Left ventricle myocardium inferior (tissue), 1 donor: ENCODE results near the gene MMEL1. TPM values are rescaled to one million over a fixed set of nuclear protein-coding genes. Genes with fewer than 3 reads are reported as not detected.
"Not testable (repeated sequence)": the region's sequence is repeated elsewhere in the genome, so short reads cannot be mapped to it uniquely, and the experiment has no call there.

Experiments used
- DNase-seq: peaks from one replicate; pipeline ENCODE4 v3.0.0-alpha.2; 2020
- H3K27ac ChIP-seq: fragments of 200-600 bp; replicated peaks from 2 replicates; pipeline ENCODE4 v1.8.0; 2021
- H3K27me3 ChIP-seq: fragments of 200-600 bp; 2 replicates; pipeline ENCODE4 v1.8.0; 2021; ENCODE audit warnings: low read depth
- H3K36me3 ChIP-seq: fragments of 200-600 bp; 2 replicates; pipeline ENCODE4 v1.8.0; 2021
- H3K4me1 ChIP-seq: fragments of 200-600 bp; 2 replicates; pipeline ENCODE4 v1.8.0; 2021
- H3K4me3 ChIP-seq: fragments of 200-600 bp; 2 replicates; pipeline ENCODE4 v1.8.0; 2021; ENCODE audit warnings: mild to moderate bottlenecking, moderate library complexity
- H3K9me3 ChIP-seq: fragments of 200-600 bp; replicated peaks from 2 replicates; pipeline ENCODE4 v1.8.0; 2021
- intact Hi-C: fragments of 100-400 bp; cut with micrococcal nuclease; formaldehyde crosslinking; loops from one replicate; pipeline ENCODE4 v1.11.0; 2022
- total RNA-seq: library from RNA; stranded (reverse); fragmentation: NEBNext Ultra II Directional; extraction: Animal tissue kit (Norgen Biotek cat#: 25700); gene quantifications from one replicate; pipeline ENCODE4 v1.2.1, GENCODE V29; 2021
- TF ChIP-seq, protein P1 (sequence below): fragments of 200-600 bp; IDR thresholded peaks from 2 replicates; pipeline ENCODE4 v1.8.0; 2021; ENCODE audit warnings: antibody characterized with exemption, mild to moderate bottlenecking, borderline replicate concordance
- donor health status: DM: no; HTN: yes; CAD: no; lungs with severe emphysema.

Gene MMEL1
- total RNA-seq, 1 donor from 2014 or later = 0.82 TPM

DNA sequence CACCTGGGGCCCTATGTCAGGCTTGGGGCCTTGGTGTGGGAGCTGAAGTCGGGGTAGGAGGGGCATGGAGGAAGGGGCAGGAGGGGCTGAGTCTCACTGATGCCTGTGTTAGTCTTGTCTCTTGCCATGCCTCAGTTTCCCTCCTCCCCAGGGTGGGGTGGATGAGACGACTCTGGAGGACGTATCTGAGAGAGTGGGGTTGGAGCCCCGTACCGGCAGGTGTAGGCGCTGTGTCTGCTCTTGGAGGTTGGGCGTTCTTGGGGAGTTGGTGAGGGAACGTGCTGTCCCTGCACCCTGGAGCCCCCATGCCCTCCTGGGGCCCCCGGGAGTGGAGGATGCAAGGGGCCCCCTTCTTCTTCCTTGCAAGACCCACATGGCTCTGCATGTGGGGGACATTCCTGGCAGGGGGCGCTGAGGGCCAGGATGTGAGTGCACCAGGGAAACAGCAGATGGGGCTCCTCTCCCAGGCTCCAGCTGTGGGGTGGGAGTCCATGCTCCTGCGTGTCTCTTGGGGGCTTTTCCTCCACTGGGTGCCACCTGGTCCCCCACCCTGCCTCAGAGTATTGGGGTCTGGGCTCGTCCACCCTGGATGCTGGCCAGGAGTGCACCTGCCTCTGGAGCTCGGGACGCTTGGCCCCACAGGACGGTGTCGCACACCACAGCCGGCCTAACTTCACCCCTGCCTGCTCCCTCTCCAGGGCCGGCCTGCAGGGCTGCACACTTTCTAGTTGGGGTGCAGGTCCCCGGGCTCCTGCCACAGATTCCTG, 78.0 kb downstream of the MMEL1 start:
- peak overlapping the region; percentile 92 for H3K27ac ChIP-seq
- peaks cover 66% of the 10 kb centered on the region for H3K4me1 ChIP-seq
- peaks cover 18% of the 10 kb centered on the region for H3K36me3 ChIP-seq
- H3K9me3 ChIP-seq = no peaks in the 10 kb centered on the region
- intact Hi-C loops = no loop called here
- TF ChIP-seq, protein P1, sequence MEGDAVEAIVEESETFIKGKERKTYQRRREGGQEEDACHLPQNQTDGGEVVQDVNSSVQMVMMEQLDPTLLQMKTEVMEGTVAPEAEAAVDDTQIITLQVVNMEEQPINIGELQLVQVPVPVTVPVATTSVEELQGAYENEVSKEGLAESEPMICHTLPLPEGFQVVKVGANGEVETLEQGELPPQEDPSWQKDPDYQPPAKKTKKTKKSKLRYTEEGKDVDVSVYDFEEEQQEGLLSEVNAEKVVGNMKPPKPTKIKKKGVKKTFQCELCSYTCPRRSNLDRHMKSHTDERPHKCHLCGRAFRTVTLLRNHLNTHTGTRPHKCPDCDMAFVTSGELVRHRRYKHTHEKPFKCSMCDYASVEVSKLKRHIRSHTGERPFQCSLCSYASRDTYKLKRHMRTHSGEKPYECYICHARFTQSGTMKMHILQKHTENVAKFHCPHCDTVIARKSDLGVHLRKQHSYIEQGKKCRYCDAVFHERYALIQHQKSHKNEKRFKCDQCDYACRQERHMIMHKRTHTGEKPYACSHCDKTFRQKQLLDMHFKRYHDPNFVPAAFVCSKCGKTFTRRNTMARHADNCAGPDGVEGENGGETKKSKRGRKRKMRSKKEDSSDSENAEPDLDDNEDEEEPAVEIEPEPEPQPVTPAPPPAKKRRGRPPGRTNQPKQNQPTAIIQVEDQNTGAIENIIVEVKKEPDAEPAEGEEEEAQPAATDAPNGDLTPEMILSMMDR = peak; percentile 57
- H3K27me3 ChIP-seq = peaks cover 9% of the 10 kb centered on the region
- peak overlapping the region; percentile 70 for H3K4me3 ChIP-seq
- DNase-seq = no peak

DNA sequence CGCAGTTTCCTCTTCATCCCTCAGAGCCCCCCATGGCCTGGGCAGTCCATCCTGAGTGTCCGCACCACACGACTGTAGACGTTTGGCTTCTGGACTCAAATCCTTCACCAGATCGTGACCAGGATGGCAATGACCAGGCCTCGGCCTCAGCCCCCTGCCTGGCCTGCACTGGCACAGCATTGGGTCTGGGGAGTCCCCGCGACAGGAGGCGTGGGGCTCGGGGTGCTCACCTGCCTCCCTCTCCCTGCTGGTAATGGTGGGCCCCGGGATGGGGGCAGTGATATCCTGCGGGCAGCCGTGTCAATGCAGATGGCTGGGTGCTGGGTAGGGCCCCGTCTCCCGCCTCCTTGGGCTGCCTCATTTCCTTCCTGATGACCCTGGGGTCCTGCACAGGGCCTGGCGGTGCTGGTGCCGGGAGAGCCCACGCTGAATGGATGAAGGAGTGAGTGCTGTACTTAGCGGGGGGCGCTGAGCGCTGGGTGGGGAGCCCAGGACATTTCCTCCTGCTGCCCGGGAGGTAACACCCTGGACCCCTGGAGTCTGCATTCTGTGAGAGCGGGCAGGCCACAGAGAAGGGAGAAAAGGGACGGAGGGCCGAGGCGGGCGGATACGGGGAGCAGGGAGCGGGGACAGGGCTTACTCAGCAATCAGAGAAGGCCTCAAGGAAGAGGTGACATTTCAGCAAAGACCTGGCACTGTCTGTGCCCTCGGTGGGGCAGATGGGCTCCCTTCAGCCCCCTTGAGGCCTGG, 78.8 kb downstream of the MMEL1 start:
- peaks cover 66% of the 10 kb centered on the region for H3K4me1 ChIP-seq
- peaks cover 10% of the 10 kb centered on the region for H3K36me3 ChIP-seq
- no peak overlapping the region for H3K4me3 ChIP-seq
- intact Hi-C loops = no loop called here
- no peak for DNase-seq
- H3K9me3 ChIP-seq = no peaks in the 10 kb centered on the region
- H3K27me3 ChIP-seq = peaks cover 9% of the 10 kb centered on the region
- H3K27ac ChIP-seq = peak overlapping the region; percentile 12
- TF ChIP-seq, protein P1 = no peak

DNA sequence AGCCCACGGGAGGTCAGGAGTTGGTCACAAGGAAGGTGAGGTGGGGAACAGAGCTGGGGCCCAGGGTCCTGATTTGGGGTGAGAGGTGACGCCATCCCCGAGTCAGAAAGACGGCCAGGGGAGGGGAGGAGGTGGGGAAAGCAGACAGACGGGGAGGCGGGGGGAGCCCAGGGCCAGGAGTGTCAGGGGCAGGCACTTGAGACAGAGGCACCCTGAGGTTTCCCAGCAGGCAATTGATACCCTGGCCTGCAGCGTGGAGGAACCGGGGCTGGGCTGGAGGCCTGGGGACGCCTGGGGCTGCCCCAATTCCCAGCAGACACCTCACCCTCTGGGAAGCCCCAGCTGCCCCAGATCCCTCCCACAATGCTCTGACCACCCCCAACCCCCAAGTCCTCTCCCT, 79.7 kb downstream of the MMEL1 start:
- DNase-seq, intact Hi-C loops: not testable (repeated sequence)
- H3K4me1 ChIP-seq = peaks cover 64% of the 10 kb centered on the region

DNA sequence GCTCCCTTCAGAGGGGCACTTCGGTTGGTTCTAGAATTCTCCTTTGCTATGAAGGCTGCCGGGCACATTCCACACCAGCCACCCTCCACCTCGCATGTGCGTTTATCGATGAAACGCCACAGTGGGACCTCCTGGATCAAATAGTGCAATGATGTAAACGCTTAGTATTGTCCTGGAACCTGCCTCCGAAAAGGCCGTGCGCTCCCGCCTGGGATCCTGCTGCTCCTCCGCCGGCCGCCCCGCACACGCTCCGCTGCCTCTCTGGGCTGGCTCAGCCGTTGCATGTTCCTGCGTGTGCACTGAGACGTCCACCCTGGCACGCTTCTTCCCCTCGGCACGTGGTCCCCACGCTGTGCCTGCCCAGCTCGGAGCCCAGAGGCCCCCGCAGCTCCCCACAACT, 80.6 kb downstream of the MMEL1 start:
- Histone ChIP-seq H3K27me3 (peaks cover 9% of the 10 kb centered on the region), H3K4me1 (peaks cover 64% of the 10 kb centered on the region), H3K4me3 (peak overlapping the region; percentile 64), H3K9me3 (no peaks in the 10 kb centered on the region), H3K36me3 (no peaks in the 10 kb centered on the region), H3K27ac (peak overlapping the region; percentile 97)
- TF ChIP-seq, protein P1 = no peak
- intact Hi-C loops = no loop called here
- DNase-seq = no peak

More for the DNA sequence above, 79.7 kb downstream of the MMEL1 start:
- H3K27ac ChIP-seq, H3K9me3 ChIP-seq, H3K27me3 ChIP-seq, H3K36me3 ChIP-seq, H3K4me3 ChIP-seq: not testable (repeated sequence)

DNA sequence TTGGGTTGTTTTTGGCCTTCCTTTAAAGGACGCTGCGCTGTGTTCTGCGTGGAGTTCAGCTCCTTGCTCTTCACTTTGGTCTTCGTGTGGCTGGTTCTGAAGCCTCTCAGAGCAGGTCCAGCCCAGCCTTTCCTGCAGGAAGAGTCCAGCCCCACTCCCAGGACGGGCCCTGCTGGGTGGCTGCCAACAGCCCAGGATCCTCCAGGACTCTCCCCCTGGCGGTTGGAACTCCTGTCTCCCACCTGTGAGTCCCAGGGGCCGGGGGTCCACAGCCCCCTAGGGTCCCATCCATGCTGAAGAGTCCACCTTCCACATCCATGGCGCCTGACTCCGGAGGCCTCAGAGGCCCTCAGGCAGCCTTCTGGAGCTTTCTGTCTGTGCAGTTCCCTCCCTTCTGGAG, 81.3 kb downstream of the MMEL1 start:
- H3K9me3 ChIP-seq, intact Hi-C loops, H3K36me3 ChIP-seq, H3K27me3 ChIP-seq: not testable (repeated sequence)
- Histone ChIP-seq H3K27ac (peak overlapping the region; percentile 97), H3K4me1 (peaks cover 64% of the 10 kb centered on the region), H3K4me3 (peak overlapping the region; percentile 64)
- DNase-seq = peak; percentile 66
- TF ChIP-seq, protein P1 = peak; percentile 48

DNA sequence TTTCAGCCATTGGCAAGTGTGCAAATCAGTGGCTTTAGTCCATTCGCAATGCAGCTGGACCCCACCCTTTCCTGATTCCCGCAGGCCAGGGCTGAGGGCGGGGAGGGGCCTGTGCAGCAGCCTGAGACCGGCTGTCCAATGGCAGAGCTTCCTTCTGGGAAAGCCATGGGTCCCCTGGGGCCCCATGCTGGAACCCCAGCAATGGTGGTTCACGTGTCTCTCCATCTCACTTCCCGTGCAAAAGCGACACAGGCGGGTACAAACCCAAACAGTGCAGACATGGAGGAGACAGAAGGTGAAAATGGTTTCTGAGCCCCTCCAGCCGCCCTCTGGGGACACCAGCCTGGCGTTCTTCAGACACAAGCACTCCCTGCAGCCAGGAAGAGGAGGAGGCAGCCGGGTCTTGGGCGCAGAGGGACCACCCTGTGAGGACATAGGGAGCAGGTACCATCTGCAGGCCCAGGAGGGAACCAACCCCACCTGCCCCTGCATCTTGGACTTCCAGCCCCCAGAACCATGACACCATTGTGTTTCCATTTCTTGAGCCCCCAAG, 82.4 kb downstream of the MMEL1 start:
- peak overlapping the region; percentile 97 for H3K27ac ChIP-seq
- not testable (repeated sequence) for DNase-seq

DNA sequence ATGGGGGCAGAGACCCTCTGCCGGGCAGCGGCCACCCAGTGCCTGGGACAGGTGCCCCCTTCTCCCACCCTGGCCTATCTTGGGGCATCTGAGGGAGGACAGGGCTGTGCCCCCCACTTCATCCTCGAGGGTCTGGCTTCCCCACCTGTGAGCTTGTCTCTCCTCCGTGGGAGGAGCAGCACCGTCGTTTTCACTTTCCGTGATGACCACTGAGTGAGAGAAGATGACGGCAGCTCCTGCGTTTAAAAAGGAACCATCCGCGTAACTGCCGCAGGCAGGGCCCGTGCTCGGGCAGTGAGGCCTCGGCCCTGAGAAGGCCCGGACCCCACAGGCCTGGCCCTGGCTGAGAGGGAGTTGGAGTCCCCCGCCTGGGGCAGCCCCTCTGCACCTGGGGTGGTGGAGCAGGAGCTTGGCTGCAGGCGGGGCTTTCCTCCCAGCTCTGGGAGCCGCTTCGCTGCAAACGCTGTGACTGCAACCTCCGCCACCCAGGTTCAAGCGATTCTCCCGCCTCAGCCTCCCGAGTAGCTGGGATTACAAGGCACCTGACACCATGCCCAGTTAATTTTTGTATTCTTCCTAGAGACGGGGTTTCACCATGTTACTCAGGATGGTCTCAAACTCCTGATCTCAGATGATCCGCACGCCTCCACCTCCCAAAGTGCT, 83.3 kb downstream of the MMEL1 start:
- DNase-seq, intact Hi-C loops, H3K9me3 ChIP-seq, H3K27me3 ChIP-seq, H3K36me3 ChIP-seq: not testable (repeated sequence)
- Histone ChIP-seq H3K4me3 (peak overlapping the region; percentile 73), H3K27ac (peak overlapping the region; percentile 97), H3K4me1 (peaks cover 64% of the 10 kb centered on the region)

More for the DNA sequence above, 82.4 kb downstream of the MMEL1 start:
- H3K9me3 ChIP-seq, H3K36me3 ChIP-seq, H3K27me3 ChIP-seq, intact Hi-C loops: not testable (repeated sequence)
- peak overlapping the region; percentile 73 for H3K4me3 ChIP-seq
- H3K4me1 ChIP-seq = peaks cover 64% of the 10 kb centered on the region
